Measurements from ENCODE around the gene HLA-G. TPM values are rescaled to one million over a fixed set of nuclear protein-coding genes. Genes with fewer than 3 reads are reported as not detected.

The HLA-G gene
- total and polyA plus RNA-seq, 8 donors = 5.1 to 19.5 (median 10.8) TPM

DNA sequence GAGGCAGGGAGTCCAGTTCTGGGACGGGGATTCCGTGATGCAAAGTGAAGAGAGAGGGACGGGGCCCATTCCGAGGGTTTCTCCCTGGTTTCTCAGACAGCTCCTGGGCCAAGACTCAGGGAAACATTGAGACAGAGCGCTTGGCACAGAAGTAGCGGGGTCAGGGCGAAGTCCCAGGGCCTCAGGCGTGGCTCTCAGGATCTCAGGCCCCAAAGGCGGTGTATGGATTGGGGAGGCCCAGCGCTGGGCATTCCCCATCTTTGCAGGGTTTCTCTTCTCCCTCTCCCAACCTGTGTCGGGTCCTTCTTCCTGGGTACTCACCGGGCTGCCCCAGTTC, 35.9 kb upstream of the HLA-G start:
- Histone ChIP-seq H3K27ac (peak overlapping the region; percentile 37 to 64), H3K27me3 (peaks cover 0 to 54% of the 10 kb centered on the region in 2 donors), H3K9me3 (no peaks in the 10 kb centered on the region), H3K36me3 (no peaks in the 10 kb centered on the region), H3K4me1 (peaks cover 0 to 4% of the 10 kb centered on the region in 2 donors), H3K4me3 (peak overlapping the region; percentile 51 to 73)
- TF ChIP-seq CTCF (IDR thresholded peaks at IDR 0.05) = no peak
- DNase-seq (no peak), ATAC-seq (peak; percentile 45)
- intact Hi-C loops (cut with DNase I) = no loop called here

DNA sequence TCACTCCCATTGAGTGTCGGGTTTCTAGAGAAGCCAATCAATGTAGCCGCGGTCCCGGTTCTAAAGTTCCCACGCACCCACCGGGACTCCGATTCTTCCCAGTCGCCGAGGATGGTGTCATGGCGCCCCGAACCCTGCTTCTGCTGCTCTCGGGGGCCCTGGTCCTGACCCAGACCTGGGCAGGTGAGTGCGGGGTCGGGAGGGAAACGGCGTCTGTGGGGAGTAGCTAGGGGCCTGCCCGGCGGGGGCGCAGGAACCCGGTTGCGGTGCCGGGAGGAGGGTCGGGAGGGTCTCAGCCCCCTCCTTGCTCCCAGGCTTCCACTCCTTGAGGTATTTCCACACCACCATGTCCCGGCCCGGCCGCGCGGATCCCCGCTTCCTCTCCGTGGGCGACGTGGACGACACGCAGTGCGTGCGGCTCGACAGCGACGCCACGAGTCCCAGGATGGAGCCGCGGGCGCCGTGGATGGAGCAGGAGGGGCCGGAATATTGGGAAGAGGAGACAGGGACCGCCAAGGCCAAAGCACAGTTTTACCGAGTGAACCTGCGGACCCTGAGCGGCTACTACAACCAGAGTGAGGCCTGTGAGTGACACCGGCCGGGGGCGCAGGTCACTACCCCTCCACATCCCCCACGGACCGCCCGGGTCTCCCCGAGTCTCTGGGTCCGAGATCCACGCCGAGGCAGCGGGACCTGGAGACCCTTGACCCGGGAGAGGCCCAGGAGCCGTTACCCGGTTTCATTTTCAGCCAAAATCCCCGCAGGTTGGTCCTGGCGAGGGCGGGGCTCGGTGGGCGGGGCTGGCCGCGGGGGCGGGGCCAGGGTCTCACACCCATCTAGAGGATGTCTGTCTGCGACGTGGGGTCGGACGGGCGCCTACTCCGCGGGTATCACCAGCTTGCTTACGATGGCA, 35.2 kb upstream of the HLA-G start:
- peak in 3 of 4 donors; percentile 34 to 93 (median 76) for DNase-seq
- ATAC-seq = peak; percentile 91
- intact Hi-C loops (cut with DNase I) = no loop called here
- Histone ChIP-seq H3K4me3 (peak overlapping the region; percentile 51 to 73), H3K27me3 (peaks cover 0 to 54% of the 10 kb centered on the region in 2 donors), H3K4me1 (peaks cover 0 to 4% of the 10 kb centered on the region in 2 donors), H3K36me3 (no peaks in the 10 kb centered on the region), H3K27ac (peak overlapping the region; percentile 37 to 64), H3K9me3 (no peaks in the 10 kb centered on the region)
- peak; percentile 53 to 67 for TF ChIP-seq CTCF (IDR thresholded peaks at IDR 0.05)

- Histone ChIP-seq H3K36me3 (no peaks in the 10 kb centered on the region), H3K27me3 (peaks cover 0 to 54% of the 10 kb centered on the region in 2 donors), H3K4me1 (peaks cover 0 to 4% of the 10 kb centered on the region in 2 donors), H3K27ac (no peak overlapping the region), H3K4me3 (peak overlapping the region; percentile 51 to 73), H3K9me3 (no peaks in the 10 kb centered on the region)
- ATAC-seq (no peak), DNase-seq (no peak)
- no peak for TF ChIP-seq CTCF (IDR thresholded peaks at IDR 0.05)
- intact Hi-C loops (cut with DNase I) = no loop called here
Observed at GRCh38 chr6:29793036-29793356, 34.6 kb upstream of the HLA-G start.

DNA sequence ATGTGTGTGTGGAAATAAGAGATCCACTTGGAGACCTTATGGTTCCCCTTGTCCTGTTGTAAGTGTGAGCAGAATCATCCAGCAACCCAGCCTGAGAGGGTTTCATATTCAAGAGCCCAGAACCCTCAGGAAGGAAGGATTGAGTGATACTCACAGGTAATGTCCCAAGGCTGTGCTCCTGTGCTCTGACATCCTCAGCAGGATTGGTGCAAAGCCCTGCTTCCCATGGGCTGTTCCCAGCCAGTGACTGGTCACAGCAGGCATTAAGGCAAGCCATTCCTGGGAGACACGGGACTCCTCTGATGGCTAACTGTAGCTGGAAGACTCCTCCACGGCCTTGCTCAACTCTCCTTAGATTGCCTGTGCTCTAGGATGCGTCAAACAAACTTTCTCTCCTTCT, 33.8 kb upstream of the HLA-G start:
- no peak for ATAC-seq
- Histone ChIP-seq H3K9me3 (no peaks in the 10 kb centered on the region), H3K36me3 (no peaks in the 10 kb centered on the region), H3K4me1 (peaks cover 0 to 4% of the 10 kb centered on the region in 2 donors), H3K27ac (no peak overlapping the region), H3K4me3 (no peak overlapping the region), H3K27me3 (peaks cover 0 to 54% of the 10 kb centered on the region in 2 donors)
- no peak for TF ChIP-seq CTCF (IDR thresholded peaks at IDR 0.05)
- intact Hi-C loops (cut with DNase I) = no loop called here
- DNase-seq = no peak

GRCh38 chr6:29796026-29796425, 31.6 kb upstream of the HLA-G start:
- DNase-seq = no peak

More at GRCh38 chr6:29796026-29796425, 31.6 kb upstream of the HLA-G start:
- intact Hi-C loops (cut with DNase I) = no loop called here
- no peak for TF ChIP-seq CTCF (IDR thresholded peaks at IDR 0.05)
- peaks cover 0 to 4% of the 10 kb centered on the region in 2 donors for H3K4me1 ChIP-seq
- H3K4me3 ChIP-seq = no peak overlapping the region
- ATAC-seq = no peak
- H3K27me3 ChIP-seq = peaks cover 0 to 56% of the 10 kb centered on the region in 2 donors
- no peaks in the 10 kb centered on the region for H3K36me3 ChIP-seq
- no peaks in the 10 kb centered on the region for H3K9me3 ChIP-seq
- no peak overlapping the region for H3K27ac ChIP-seq

All from left lung (tissue), 10 donors.